ENCODE data around the gene KIAA1217.

- TF ChIP-seq CTCF (IDR thresholded peaks at IDR 0.05) = no peak
- no peak for TF ChIP-seq POLR2A (IDR thresholded peaks at IDR 0.05)
- no peak for TF ChIP-seq POLR2AphosphoS5 (IDR thresholded peaks at IDR 0.05; ENCODE audit: insufficient read depth in 1 of 2, low read depth in 1 of 2)
Observed at GRCh38 chr10:24355056-24355688, 146.2 kb downstream of the KIAA1217 start.
